Neural progenitor cell (in vitro differentiated cells): Measurements from ENCODE around the gene FAM13C. TPM values are rescaled to one million over a fixed set of nuclear protein-coding genes. Genes with fewer than 3 reads are reported as not detected.

Source experiments
- DNase-seq: peaks from one replicate; pipeline ENCODE4 v3.0.0-alpha.2; 2016; ENCODE audit warnings: low spot score
- H2AFZ ChIP-seq: fragments of 200-600 bp; sonication (generic); replicated peaks from 2 replicates; pipeline ENCODE4 v1.6.1; 2016; ENCODE audit warnings: antibody characterized with exemption
- H3F3A ChIP-seq: fragments of 200-600 bp; sonication (generic); 2 replicates; pipeline ENCODE4 v1.6.1; 2016; ENCODE audit warnings: antibody characterized with exemption, low read depth
- H3K27ac ChIP-seq: fragments of 200-600 bp; sonication (generic); 2 replicates; pipeline ENCODE4 v1.5.1; 2016; ENCODE audit warnings: mild to moderate bottlenecking
- H3K27me3 ChIP-seq: fragments of 200-600 bp; sonication (generic); 2 replicates; pipeline ENCODE4 v1.6.1; 2016; ENCODE audit warnings: mild to moderate bottlenecking, moderate library complexity
- H3K36me3 ChIP-seq: fragments of 200-600 bp; sonication (generic); 2 replicates; pipeline ENCODE4 v1.5.1; 2016
- H3K4me1 ChIP-seq: fragments of 200-600 bp; sonication (generic); 2 replicates; pipeline ENCODE4 v1.6.1; 2016; ENCODE audit warnings: mixed run types
- H3K4me2 ChIP-seq: fragments of 200-600 bp; sonication (generic); 2 replicates; pipeline ENCODE4 v1.6.1; 2016
- H3K4me3 ChIP-seq: fragments of 200-600 bp; sonication (generic); 2 replicates; pipeline ENCODE4 v1.5.1; 2016
- H3K79me2 ChIP-seq: fragments of 200-600 bp; sonication (generic); 2 replicates; pipeline ENCODE4 v1.6.1; 2016; ENCODE audit warnings: low read depth
- H3K9ac ChIP-seq: fragments of 200-600 bp; sonication (generic); 2 replicates; pipeline ENCODE4 v1.6.1; 2016
- H3K9me3 ChIP-seq: fragments of 200-600 bp; sonication (generic); 2 replicates; pipeline ENCODE4 v1.5.1; 2016; ENCODE audit warnings: low read depth
- H4K20me1 ChIP-seq: fragments of 200-600 bp; sonication (generic); 2 replicates; pipeline ENCODE4 v1.6.1; 2016; ENCODE audit warnings: low read depth
- H3K27ac Mint-ChIP-seq: 3 replicates; pipeline ENCODE4 v1.8.0; 2021; ENCODE audit warnings: mixed read lengths
- H3K27me3 Mint-ChIP-seq: 2 replicates; pipeline ENCODE4 v1.8.0; 2022; ENCODE audit warnings: low read depth, mild to moderate bottlenecking, inconsistent platforms, moderate library complexity, mixed read lengths; ENCODE audit not compliant: insufficient read depth
- H3K36me3 Mint-ChIP-seq: 3 replicates; pipeline ENCODE4 v1.8.0; 2021; ENCODE audit warnings: mixed read lengths
- H3K4me1 Mint-ChIP-seq: 3 replicates; pipeline ENCODE4 v1.8.0; 2021; ENCODE audit warnings: mixed read lengths
- H3K4me3 Mint-ChIP-seq: 3 replicates; pipeline ENCODE4 v1.8.0; 2021; ENCODE audit warnings: mild to moderate bottlenecking, moderate library complexity, mixed read lengths
- H3K9me3 Mint-ChIP-seq: 3 replicates; pipeline ENCODE4 v1.8.0; 2020; ENCODE audit warnings: mixed read lengths
- EZH2 ChIP-seq: fragments of 200-600 bp; sonication (generic); IDR thresholded peaks from 2 replicates; pipeline ENCODE4 v1.6.1; 2017; ENCODE audit warnings: antibody characterized with exemption, mild to moderate bottlenecking, moderate library complexity
- EZH2phosphoT487 ChIP-seq: fragments of 200-600 bp; sonication (generic); IDR thresholded peaks from 2 replicates; pipeline ENCODE4 v1.6.1; 2017; ENCODE audit warnings: antibody characterized with exemption
- total RNA-seq: library from RNA; depleted of rRNA; stranded (reverse); fragments of >200 nt; gene quantifications from 2 replicates; pipeline ENCODE4 v1.2.3, GENCODE V29; 2015; ENCODE audit warnings: low replicate concordance
- TF ChIP-seq, protein P1 (sequence below): fragments of 200-600 bp; sonication (generic); IDR thresholded peaks from 2 replicates; pipeline ENCODE4 v1.5.1; 2017; ENCODE audit warnings: antibody characterized with exemption, mild to moderate bottlenecking

Gene FAM13C
- total RNA-seq, 1 donor from 2014 or later, result 3.1 TPM

DNA sequence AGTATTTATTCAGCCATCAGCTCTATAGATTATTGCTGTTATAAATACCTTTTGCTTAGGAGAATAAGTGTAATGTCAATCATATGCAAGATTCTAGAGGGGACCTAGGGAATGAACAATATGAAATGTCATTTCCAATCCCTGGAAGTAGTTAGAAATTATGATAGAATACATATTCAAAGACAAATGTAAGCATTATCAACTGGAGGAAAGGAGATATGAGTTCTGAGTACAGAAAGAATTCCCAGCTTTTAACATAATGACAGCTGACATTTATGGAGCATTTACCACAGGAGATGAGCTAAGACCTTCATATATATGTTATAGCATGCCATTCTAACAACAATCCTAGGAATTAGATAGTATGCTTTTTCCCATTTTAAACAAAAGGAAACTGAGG, 86.2 kb downstream of the FAM13C start:
- peaks cover 2% of the 10 kb centered on the region for H3K4me1 Mint-ChIP-seq
- H3K9me3 Mint-ChIP-seq, result no peaks in the 10 kb centered on the region
- TF ChIP-seq EZH2phosphoT487 (no peak), EZH2 (no peak)
- TF ChIP-seq, protein P1, sequence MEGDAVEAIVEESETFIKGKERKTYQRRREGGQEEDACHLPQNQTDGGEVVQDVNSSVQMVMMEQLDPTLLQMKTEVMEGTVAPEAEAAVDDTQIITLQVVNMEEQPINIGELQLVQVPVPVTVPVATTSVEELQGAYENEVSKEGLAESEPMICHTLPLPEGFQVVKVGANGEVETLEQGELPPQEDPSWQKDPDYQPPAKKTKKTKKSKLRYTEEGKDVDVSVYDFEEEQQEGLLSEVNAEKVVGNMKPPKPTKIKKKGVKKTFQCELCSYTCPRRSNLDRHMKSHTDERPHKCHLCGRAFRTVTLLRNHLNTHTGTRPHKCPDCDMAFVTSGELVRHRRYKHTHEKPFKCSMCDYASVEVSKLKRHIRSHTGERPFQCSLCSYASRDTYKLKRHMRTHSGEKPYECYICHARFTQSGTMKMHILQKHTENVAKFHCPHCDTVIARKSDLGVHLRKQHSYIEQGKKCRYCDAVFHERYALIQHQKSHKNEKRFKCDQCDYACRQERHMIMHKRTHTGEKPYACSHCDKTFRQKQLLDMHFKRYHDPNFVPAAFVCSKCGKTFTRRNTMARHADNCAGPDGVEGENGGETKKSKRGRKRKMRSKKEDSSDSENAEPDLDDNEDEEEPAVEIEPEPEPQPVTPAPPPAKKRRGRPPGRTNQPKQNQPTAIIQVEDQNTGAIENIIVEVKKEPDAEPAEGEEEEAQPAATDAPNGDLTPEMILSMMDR, result no peak
- no peaks in the 10 kb centered on the region for H3K9me3 ChIP-seq
- H3K4me2 ChIP-seq, result no peak overlapping the region
- H3F3A ChIP-seq, result no peaks in the 10 kb centered on the region
- no peaks in the 10 kb centered on the region for H4K20me1 ChIP-seq
- H3K4me3 Mint-ChIP-seq, result no peak overlapping the region
- H3K79me2 ChIP-seq, result no peaks in the 10 kb centered on the region
- H3K9ac ChIP-seq, result no peak overlapping the region
- no peaks in the 10 kb centered on the region for H3K36me3 ChIP-seq
- H3K27me3 Mint-ChIP-seq, result no peaks in the 10 kb centered on the region
- H3K4me3 ChIP-seq, result no peak overlapping the region
- H3K27ac ChIP-seq, result no peak overlapping the region
- no peaks in the 10 kb centered on the region for H3K36me3 Mint-ChIP-seq
- no peak overlapping the region for H2AFZ ChIP-seq
- H3K27me3 ChIP-seq, result no peaks in the 10 kb centered on the region
- H3K4me1 ChIP-seq, result peaks cover 3% of the 10 kb centered on the region
- DNase-seq, result no peak
- no peak overlapping the region for H3K27ac Mint-ChIP-seq

DNA sequence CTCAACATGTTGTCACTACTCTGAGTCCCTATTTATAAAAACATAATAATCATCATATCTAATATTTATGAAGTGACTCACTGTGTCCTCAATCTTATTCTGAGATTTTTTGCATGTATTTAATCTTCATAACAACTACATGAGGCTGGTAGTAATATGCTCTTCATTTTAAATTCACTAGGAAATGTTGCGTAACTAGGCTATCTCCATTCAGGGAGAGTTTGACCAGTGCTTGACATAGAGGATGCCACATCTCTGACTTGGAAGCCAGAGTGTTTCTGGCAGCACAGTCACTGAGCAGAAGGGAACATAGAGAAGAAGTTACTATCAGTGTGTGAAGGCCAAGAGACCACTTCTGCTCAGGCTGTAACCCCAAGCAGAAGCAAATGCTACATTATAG, 88.9 kb downstream of the FAM13C start:
- H3K9me3 ChIP-seq, result no peaks in the 10 kb centered on the region
- H3K36me3 Mint-ChIP-seq, result no peaks in the 10 kb centered on the region
- H3K4me1 ChIP-seq, result peaks cover 3% of the 10 kb centered on the region
- TF ChIP-seq EZH2phosphoT487 (no peak), EZH2 (no peak)
- TF ChIP-seq, protein P1, result no peak
- DNase-seq, result no peak
- no peak overlapping the region for H3K4me3 ChIP-seq
- no peaks in the 10 kb centered on the region for H3K27me3 ChIP-seq
- H4K20me1 ChIP-seq, result no peaks in the 10 kb centered on the region
- H3K4me2 ChIP-seq, result no peak overlapping the region
- no peak overlapping the region for H3K27ac Mint-ChIP-seq
- no peaks in the 10 kb centered on the region for H3K9me3 Mint-ChIP-seq
- no peak overlapping the region for H3K4me3 Mint-ChIP-seq
- peaks cover 2% of the 10 kb centered on the region for H3K4me1 Mint-ChIP-seq
- no peak overlapping the region for H2AFZ ChIP-seq
- no peak overlapping the region for H3K27ac ChIP-seq
- H3K79me2 ChIP-seq, result no peaks in the 10 kb centered on the region
- H3F3A ChIP-seq, result no peaks in the 10 kb centered on the region
- H3K36me3 ChIP-seq, result no peaks in the 10 kb centered on the region
- H3K27me3 Mint-ChIP-seq, result no peaks in the 10 kb centered on the region
- H3K9ac ChIP-seq, result no peak overlapping the region

DNA sequence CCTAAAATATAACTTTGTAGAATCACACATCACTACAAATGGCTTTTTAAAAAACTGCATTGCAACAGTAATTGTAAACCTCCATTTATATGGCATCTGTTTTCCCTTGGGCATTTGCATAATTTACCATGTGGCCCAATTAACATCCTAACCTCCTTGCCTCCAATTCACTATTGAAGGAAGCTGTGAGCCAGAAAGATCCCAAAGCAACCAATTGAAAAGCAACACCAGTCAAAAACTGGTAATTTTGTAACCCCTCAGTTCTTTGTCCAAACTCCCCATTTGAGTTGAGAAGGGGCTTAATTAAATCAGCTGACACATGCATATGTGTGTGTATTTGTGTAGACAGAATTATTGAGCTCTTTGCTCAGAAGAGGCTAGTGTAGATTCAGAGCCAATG, 90.3 kb downstream of the FAM13C start:
- Mint-ChIP-seq H3K27ac (no peak overlapping the region), H3K27me3 (no peaks in the 10 kb centered on the region)

More for the DNA sequence above, 90.3 kb downstream of the FAM13C start:
- Histone ChIP-seq H3K4me3 (no peak overlapping the region), H3K27me3 (no peaks in the 10 kb centered on the region), H3F3A (no peaks in the 10 kb centered on the region), H3K27ac (no peak overlapping the region), H3K4me2 (no peak overlapping the region), H3K4me1 (peaks cover 3% of the 10 kb centered on the region), H4K20me1 (no peaks in the 10 kb centered on the region), H2AFZ (no peak overlapping the region), H3K79me2 (no peaks in the 10 kb centered on the region), H3K36me3 (no peaks in the 10 kb centered on the region), H3K9ac (no peak overlapping the region), H3K9me3 (no peaks in the 10 kb centered on the region)
- Mint-ChIP-seq H3K9me3 (no peaks in the 10 kb centered on the region), H3K4me3 (no peak overlapping the region), H3K4me1 (peaks cover 2% of the 10 kb centered on the region), H3K36me3 (no peaks in the 10 kb centered on the region)
- no peak for DNase-seq
- TF ChIP-seq, protein P1, result no peak
- TF ChIP-seq EZH2 (no peak), EZH2phosphoT487 (no peak)
